Brain microvascular endothelial cell (primary cell): ENCODE measurements around the gene EHD4.

ENCODE experiments used
- DNase-seq: peaks from one replicate; pipeline ENCODE4 v3.0.0-alpha.2; 2020
- H3K27ac ChIP-seq: fragments of 250-450 bp; sonication (Bioruptor Pico); 2 replicates; pipeline ENCODE4 v1.5.1; 2020; ENCODE audit warnings: mild to moderate bottlenecking, moderate library complexity
- H3K27me3 ChIP-seq: fragments of 250-450 bp; sonication (Bioruptor Pico); replicated peaks from 2 replicates; pipeline ENCODE4 v1.5.1; 2020; ENCODE audit warnings: mild to moderate bottlenecking
- H3K36me3 ChIP-seq: fragments of 250-450 bp; sonication (Bioruptor Pico); replicated peaks from 2 replicates; pipeline ENCODE4 v1.5.1; 2020; ENCODE audit warnings: mild to moderate bottlenecking
- H3K4me3 ChIP-seq: 2 replicates; pipeline ENCODE4 v1.5.1; 2011; ENCODE audit warnings: low read depth, mild to moderate bottlenecking, control low read depth, low read length, moderate library complexity
- in situ Hi-C: cut with HindIII; loops from 2 replicates; pipeline ENCODE4 v1.10.0; 2017; ENCODE audit warnings: low sequenced_read_pairs, low pct_ligation_motif_present
- TF ChIP-seq, protein P1 (sequence below): IDR thresholded peaks from 2 replicates; pipeline ENCODE4 v1.5.1; 2011; ENCODE audit warnings: low read depth, mild to moderate bottlenecking, moderate library complexity, low read length, control low read depth, inconsistent platforms; ENCODE audit errors: missing control alignments

The EHD4 gene

DNA sequence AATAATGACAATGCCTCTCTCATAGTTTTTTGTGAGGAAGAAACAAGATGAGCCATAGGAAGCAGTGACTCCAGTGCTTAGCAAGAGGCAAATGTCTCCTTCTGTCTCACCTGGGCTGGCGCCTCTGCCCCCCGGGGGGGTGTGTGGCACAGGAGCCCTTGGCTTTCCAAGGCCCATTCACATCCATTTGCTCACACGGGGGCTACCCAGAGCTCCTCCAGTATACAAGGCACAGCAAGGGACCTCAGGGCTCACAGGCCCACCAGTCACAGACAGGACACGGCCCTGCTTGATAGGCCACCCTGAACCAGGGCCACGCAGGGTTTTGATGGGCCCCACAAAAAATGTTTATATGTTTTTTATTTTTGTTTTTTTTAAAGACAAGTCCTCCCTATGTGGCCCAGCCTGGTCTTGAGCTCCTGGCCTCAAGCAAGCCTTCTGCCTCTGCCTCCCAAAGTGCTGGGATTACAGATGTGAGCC lies 21.9 kb upstream of the EHD4 start:
- TF ChIP-seq, protein P1, sequence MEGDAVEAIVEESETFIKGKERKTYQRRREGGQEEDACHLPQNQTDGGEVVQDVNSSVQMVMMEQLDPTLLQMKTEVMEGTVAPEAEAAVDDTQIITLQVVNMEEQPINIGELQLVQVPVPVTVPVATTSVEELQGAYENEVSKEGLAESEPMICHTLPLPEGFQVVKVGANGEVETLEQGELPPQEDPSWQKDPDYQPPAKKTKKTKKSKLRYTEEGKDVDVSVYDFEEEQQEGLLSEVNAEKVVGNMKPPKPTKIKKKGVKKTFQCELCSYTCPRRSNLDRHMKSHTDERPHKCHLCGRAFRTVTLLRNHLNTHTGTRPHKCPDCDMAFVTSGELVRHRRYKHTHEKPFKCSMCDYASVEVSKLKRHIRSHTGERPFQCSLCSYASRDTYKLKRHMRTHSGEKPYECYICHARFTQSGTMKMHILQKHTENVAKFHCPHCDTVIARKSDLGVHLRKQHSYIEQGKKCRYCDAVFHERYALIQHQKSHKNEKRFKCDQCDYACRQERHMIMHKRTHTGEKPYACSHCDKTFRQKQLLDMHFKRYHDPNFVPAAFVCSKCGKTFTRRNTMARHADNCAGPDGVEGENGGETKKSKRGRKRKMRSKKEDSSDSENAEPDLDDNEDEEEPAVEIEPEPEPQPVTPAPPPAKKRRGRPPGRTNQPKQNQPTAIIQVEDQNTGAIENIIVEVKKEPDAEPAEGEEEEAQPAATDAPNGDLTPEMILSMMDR = no peak

DNA sequence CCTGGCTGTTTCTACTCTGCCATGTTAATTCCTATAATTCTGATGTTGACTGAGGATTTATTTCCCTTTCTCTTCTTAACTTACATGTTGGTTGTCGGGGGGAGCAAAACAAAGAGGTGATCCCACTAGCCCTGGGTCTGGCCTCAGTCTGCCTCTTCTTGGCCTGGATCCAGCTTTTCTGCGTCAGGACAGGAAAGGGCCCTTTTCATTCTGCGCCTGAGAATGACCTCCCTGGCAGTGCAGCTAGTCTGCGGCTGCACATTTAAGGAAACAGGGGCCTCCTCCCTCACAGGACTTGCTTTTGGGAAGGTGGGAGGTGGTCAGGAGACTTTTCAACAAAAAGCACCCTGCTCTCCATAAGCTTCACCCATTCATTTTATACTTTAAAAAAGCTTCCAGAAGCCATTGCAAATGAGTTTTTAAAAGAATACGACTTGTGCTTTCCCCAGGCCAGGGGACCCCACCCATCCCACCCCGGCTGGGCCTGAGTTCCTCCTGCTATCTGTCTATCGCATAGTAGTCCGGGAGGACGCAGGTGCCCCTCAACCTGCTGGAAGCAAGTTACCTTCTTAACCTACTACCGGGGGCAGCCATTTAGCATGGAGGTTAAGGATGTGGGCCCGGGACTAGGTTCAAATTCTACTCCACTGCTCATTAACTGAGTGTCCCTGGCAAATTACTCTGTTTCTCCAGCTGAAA lies 21.3 kb upstream of the EHD4 start:
- TF ChIP-seq, protein P1 = no peak
- DNase-seq = no peak
- no peaks in the 10 kb centered on the region for H3K36me3 ChIP-seq
- no peak overlapping the region for H3K4me3 ChIP-seq
- H3K27me3 ChIP-seq = no peaks in the 10 kb centered on the region
- in situ Hi-C loops = no loop called here
- H3K27ac ChIP-seq = no peak overlapping the region

More for the DNA sequence above, 21.9 kb upstream of the EHD4 start:
- Histone ChIP-seq H3K27ac (no peak overlapping the region), H3K36me3 (no peaks in the 10 kb centered on the region), H3K27me3 (no peaks in the 10 kb centered on the region), H3K4me3 (no peak overlapping the region)
- DNase-seq = no peak
- in situ Hi-C loops = no loop called here

DNA sequence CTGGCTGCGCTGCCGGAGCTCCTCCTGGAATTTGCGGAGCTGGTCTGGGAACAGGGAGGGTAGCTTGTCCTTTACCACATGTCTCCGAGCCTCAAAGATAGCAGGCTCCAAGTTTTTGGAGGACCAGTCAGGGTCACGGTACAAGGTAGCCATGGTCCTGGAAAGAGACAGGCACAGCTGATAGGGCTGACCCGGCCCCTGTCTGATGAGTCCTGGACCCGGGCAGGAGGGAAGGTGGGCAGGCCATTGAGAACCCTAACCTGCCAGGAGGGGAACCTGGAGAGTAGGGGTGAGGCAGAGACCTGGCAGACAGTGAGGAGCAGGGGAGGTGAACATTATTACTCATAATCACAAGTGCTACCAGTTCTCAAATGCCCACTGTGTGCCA lies 20.4 kb upstream of the EHD4 start:
- TF ChIP-seq, protein P1 = no peak
- in situ Hi-C loops = no loop called here
- no peak overlapping the region for H3K4me3 ChIP-seq
- no peaks in the 10 kb centered on the region for H3K27me3 ChIP-seq
- H3K36me3 ChIP-seq = no peaks in the 10 kb centered on the region
- H3K27ac ChIP-seq = no peak overlapping the region
- DNase-seq = no peak

DNA sequence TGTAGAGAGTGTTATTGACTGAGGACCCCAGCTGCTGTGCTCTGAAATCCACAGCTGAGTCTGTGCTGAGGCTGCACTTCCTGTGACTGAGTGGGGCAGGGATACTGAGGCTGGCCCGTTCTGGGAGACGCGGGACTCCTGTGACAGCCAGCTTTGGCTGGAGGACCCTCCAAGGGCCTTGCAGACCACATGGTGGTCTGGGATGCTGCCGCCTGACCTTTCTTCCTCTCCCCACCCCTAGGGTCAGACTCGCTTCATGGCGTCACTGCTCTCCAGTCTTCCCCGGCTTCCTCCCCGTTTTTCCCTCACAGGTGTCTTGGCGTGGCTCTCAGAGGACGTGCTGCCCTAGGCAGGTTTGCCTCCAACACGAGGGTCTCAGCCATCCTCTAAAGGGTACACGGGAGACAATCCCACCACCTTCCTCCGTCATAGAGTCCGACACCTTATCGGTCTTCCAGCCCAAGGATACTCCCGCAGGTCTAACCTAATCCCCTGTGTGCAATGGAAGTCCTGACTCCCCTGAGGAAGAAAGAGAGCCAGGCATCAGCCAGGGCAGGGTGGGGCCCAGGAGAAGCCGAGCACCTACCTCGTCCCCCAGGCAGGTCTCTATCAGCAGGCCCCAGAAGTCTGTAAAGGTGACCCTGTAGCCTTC lies 19.9 kb upstream of the EHD4 start:
- TF ChIP-seq, protein P1 = no peak
- H3K36me3 ChIP-seq = no peaks in the 10 kb centered on the region
- H3K27me3 ChIP-seq = no peaks in the 10 kb centered on the region
- in situ Hi-C loops = no loop called here
- no peak for DNase-seq
- no peak overlapping the region for H3K4me3 ChIP-seq
- no peak overlapping the region for H3K27ac ChIP-seq

DNA sequence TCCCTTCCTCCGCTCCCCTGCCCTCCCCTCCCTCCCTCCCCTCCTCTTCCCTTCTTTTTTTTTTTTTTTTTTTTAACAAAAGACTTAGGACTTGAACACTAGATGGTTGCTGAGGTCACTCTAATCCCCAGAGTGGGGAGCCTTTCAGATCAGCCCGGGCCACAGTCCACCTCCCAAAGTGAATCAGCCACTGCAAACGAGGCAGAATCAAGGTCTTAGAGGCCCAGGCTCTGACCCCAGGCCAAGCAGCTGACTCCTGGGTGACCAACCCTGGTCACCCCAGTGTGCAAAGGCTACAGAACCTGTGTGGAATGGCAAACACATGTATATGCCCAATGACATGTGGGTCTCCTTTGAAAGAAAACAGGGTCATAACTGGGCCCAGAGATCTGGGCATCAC lies 18.3 kb upstream of the EHD4 start:
- Histone ChIP-seq H3K4me3 (no peak overlapping the region), H3K27me3 (no peaks in the 10 kb centered on the region), H3K36me3 (no peaks in the 10 kb centered on the region), H3K27ac (no peak overlapping the region)
- TF ChIP-seq, protein P1 = no peak
- DNase-seq = no peak
- in situ Hi-C loops = no loop called here
